Hematopoietic multipotent progenitor cell treated with erythropoietin and hydrocortisone succinate and interleukin-3 and kit ligand, for 4 days (in vitro differentiated cells): Measurements from ENCODE around the gene C19orf85.
"Not testable (repeated sequence)": the region's sequence is repeated elsewhere in the genome, so short reads cannot be mapped to it uniquely, and the experiment has no call there.

Experiments used
- DNase-seq: peaks from one replicate; pipeline ENCODE4 v3.0.0-alpha.2; 2015

C19orf85 gene

DNA sequence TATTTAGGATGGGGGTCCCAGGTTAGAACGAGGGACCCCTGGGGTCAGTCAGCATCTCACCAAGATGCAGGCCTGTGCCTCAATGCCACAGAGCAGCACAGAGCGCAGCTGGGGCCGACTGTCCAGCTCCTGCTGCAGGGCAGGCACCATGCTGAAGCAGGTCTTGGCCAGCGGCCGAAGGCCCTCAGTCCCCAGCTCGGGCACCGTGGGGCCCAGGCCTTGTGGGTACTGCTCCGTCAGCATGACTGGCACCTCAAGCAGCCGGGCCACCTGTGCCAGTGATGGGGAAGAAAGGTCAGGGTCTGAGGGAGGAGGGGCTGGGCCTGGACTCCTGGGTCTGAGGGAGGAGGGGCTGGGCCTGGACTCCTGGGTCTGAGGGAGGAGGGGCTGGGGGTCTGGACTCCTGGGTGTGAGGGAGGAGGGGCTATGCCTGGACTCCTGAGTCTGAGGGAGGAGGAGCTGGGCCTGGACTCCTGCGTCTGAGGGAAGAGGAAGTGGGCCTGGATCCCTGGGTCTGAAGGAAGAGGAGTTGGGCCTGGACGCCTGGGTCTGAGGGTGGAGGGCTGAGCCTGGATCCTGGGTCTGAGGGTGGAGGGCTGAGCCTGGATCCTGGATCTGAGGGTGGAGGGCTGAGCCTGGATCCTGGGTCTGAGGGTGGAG is 8.8 kb downstream of the C19orf85 start:
- no peak for DNase-seq

DNA sequence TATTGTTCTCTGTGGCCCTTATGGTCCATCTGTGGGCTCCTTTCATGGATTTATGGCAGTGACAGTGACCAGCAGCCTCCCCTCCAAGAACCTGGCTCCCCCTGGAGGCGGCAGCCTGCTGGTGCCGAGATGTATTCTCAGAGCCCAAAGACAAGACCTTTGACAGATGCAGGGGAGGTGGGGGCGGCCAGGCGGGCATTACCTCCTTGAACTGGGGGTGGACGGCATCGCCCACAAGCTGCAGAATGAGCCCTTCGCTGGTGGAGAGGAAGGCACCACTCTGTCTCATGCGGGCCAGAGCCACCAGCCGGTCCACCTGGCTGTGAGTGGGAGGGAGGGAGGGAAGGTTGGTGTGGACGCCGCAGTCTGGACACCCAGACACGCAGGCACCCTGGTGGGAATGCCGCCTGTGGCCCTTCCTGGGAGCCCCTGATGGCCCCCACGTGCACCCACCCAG is 9.7 kb downstream of the C19orf85 start:
- peak; percentile 84 for DNase-seq

DNA sequence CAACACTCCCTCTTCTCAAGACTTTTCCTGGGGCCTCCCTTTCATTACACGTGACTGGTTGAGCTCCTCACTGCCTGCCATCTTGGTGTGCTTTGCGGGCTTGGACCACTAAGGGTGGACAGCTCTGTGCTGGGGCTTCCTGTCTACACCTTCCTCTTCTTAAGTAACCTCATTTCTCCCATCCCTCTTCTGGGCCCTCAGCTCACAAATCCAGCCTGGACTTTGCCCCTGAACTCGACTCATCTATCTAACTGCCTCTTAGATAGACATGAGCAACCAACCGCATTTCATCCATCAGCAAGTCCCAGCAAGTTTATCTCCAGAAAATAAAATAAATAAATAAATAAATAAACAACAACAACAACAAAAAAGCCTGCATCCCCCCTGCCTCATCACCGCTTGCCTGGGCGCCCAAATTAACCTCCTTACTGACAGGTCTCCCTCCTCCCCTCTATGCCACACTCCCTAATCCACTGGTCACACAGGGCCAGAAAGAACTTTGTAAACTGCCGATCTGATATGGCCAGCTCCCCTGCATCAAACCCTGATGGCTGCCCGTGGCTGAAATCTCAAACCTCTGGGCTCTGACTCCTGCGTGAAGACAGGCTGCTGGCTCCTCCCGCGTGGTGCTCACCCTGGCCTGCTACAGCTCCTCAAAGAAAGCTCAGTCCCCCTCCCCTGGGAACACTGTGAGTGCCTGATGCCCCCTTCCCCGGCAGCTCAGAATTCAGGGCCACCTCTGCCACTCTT is 10.9 kb downstream of the C19orf85 start:
- DNase-seq, result no peak

DNA sequence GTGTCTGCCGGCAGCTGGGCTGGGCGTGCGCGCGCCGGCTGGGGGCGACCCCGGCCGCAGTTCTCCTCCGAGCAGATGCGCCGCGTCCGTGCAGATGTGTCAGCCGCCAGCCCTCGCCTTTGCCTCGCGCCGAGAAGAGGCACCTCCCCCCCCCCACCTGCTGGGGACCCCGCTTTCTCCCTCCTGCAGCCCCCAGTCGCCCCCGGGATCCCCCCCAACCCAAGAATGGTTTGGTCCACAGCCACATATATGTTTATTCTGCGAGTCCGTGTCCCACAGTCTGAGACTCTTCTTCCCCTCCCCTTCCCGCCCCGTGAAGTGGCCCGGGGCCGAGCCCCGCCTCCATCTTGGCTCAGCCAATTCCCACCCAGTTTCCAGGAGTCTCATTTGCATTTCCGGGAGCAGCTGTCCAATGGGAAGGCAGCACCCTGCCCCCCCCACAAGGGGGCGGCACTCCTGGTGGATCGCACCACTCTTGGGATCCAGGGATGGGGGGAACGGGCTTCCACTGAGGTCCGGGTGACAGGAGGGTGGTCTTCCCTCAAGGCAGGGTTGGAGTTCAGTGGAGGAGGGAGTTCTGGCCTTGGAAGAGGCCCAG is 11.7 kb downstream of the C19orf85 start:
- DNase-seq, result peak; percentile 96

DNA sequence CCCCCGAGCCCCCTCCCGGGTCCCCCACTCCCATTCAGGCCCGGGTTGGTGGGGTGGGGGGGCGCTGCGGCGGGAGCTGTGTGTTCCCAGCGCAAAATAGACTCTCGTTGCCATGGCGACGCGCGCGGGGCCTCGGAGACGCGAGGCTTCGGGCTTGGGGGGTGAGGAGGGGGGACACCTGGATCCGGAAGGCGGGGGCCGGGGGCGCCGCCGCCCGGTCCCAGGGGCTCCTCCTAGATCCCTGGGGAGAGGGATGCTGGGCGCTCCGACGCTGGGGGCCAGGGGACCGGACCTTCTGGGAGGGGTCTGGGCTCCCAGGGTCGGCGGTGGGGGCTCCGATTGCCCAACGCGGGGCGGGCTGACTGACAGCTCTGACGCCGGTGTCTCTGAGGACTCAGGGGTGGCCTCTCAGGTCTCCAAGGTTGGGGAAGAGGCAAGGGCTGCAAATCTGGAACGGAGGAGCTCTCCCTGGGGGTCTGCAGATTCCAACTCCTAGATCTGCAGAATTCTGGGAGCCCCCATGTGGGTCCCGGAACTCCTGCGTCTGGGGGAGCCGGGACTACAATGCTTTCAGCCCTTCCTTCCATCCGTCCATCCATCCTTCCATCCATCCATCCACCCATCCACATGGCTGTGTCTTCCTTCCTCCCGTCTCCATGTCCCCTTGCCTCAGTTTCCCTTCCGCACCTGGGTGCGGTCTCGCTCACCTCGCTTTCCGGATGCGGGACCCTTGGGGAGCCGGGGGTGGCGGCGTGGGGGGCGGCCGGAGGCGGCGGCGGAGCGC is 12.4 kb downstream of the C19orf85 start:
- DNase-seq, result peak; percentile 34

DNA sequence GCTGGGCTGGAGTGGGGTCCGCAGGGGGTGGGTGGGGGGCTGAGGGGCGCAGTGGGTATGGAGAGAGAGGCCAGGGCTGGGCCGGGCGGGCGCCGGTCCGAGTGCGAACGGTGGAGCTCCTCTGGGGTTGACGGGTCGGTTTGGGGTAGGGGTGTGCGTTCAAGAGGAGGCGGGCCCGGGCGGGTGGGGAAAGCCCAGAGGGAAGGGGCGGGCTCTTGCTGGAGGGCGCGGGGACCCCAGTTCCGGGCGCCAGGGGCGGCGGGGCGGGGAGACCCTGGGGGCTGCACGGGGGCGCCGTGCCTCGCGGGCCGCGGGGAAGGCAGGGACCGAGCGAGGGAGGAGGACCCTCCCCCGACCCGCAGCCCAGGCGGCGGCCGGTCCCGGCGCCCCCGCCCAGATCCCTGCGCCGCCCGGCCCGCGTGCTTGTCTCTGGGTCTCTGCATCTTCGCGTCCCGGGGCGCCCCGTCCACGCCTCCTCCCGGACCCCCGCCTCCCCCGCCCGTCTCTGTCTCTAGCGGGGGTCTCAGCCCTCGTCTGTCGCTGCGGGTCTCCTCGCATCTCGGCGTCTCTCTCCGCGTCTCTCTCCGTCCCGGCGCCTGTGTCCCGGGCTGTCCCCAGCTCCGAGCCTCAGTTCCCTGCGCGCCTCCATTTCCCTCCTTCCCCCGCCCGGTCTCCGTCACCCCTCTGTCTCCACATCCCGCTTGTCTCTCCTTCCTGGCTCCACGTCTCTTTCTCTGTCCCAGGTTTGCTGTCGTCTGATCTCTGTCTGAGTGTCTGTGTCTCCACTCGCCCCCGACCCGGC is 13.2 kb downstream of the C19orf85 start:
- peak; percentile 32 for DNase-seq

DNA sequence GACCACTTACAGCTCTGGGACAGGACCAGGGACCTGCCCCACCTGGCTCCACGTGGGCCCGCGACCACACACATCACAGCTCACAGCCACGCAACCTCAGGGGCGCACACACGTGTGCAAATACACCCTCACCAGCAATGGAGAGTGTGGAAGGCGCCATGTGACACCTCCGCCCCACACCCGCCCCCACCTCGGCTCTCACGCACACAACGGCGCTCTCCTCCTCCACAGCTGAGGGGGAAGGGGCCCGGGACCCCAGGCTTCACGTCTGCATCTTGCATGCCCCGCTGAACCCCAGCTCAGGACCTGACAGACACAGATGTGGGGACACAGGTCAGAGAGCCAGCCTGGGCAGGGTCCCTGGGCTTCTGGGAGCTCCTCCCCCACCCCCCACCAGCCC is 15.1 kb downstream of the C19orf85 start:
- DNase-seq, result no peak

DNA sequence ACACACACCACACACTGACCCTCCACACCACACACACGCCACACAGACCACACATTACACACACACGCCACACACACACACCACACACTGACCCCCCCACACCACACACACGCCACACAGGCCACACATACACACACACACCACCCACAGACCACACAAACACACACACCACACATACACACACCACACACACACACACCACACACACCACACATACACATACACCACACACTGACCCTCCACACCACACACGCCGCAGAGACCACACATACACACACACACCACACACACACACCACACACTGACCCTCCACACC is 16.4 kb downstream of the C19orf85 start:
- not testable (repeated sequence) for DNase-seq

DNA sequence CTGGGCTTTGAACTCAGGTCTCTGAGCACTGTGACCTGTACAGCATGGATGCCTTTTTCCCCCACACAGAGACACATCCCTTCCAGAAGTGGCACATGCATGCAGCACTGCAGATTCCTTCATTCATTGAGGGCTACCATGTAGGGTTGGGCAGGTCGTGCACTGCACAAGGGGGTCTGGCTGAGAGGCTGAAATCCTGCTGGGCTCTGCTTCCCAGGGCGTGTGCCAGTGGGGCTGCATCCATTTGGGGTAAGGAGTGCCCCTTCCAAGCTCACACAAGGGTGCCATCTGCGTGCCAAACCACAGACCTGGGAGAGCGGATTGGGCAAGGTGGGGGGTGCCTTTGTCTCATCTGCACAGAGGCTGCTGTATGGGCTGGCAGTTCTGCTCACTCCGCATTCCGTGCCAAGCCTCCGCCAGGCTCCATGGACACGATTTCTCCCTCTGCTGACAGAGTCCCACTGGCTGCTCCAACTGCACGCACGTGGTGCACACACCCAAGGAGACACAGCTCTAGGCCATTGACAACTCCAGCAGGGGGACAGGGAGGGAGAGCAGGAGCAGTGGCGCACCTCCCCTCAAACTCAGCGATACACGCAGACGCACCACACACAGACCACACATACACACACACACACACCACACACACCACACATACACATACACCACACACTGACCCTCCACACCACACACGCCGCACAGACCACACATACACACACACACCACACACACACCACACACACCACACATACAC is 17.0 kb downstream of the C19orf85 start:
- peak; percentile 83 for DNase-seq

DNA sequence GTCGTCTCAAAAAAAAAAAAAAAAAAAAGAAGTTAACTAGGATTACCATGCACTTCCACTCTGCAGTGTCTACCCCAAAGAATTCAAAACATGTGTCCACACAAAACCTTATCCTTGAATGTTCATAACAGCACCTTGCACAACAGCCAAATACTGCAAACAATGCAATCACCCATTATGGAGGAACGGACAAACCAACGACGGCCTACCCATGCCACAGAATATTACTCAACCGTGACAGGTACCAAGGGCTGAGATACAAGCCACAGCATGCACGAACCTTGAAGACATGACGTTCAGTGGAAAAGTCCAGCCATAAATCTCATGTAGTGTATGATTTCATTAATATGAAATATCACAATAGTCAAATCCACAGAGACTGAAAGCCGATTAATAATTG is 18.5 kb downstream of the C19orf85 start:
- DNase-seq, result no peak

DNA sequence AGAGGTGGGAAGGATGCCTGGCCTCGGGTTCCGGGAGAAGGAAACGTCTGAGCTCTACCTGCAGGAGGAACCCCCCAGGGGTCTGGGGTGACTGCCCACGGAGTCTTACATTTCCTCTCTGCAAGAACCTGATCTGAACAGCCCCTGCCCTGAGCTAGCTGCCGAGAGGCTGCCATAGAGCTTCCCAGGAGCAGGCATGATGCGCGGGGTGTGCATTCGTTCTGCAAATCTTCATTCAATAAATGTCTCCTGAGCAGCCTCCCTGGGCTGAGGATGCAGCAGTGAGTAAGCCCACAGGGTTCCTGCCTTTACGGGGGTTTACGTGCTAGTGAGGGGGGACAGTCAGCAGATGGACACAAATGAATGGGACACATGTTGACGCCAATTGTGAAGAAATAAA is 19.9 kb downstream of the C19orf85 start:
- DNase-seq, result no peak

DNA sequence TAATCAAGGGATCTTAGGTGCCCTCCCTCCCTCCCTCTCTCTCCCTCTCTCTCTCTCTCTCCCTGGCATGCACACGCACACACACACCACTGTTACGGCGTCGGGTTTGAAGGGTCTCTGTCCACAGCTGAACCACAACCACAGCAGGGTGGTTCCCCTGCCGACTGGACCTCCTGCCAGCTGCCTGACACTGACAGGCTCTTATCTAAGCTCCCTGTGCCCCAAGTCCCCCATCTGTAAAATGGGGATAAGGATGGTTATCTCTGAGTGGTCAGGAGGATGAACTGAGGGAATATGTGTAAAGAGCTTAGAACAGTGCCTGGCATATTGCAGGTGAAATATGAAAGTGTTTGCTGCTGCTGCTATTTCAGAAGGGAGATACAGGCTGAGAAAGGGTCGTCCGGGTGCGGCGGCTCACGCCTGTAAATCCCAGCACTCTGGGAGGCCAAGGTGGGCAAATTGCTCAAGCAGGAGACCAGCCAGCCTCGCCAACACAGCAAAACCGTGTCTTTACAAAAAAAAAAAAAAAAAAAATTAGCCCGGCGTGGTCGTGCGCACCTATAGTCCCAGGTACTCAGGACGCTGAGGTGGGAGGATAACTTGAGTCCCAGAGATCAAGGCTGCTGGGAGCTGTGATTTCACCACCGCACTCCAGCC is 20.6 kb downstream of the C19orf85 start:
- DNase-seq, result peak; percentile 96

DNA sequence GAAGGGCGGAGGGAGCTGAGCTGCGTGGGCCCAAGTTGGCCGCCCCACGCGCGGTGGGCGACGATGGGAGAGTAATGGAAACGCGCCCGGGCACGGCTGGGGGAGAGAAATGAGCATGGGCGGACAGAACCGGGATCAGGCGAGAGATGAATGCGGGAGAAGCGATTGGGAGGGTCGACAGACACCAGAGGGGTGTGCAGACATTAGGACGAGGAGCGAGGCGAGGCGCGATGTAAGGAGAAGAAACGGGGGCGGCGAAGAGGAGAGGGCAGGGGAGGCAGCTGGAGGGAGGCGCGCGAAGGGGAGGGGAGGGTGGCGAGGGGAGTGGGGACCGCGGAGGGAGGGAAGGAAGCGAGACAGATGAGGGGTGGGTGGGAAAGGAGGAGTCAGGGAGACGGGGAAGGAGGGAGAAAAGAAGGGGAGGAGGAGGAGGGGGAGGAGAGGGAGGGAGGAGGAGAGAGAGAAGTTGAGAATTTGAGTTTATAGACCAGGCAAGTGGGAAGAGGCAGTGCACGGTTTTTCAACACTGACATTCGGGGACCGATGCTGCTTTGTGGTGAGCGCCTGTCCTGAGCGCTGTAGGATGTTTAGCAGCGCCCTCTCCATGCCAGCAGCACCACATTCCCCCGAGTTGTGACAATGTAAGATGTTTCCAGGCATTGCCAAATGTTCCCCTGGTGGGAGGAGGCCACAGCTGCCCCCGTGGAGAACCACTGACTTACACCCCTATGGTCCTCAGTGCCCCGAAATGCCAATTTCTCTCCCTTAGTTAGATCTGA is 21.3 kb downstream of the C19orf85 start, which contains the start of gene SHISA7:
Gene SHISA7 (minus strand): TSS at position 256 of the 779 bp plus-strand sequence. CDS start 437 bp downstream, outside the sequence.
- DNase-seq, result peak; percentile 82

DNA sequence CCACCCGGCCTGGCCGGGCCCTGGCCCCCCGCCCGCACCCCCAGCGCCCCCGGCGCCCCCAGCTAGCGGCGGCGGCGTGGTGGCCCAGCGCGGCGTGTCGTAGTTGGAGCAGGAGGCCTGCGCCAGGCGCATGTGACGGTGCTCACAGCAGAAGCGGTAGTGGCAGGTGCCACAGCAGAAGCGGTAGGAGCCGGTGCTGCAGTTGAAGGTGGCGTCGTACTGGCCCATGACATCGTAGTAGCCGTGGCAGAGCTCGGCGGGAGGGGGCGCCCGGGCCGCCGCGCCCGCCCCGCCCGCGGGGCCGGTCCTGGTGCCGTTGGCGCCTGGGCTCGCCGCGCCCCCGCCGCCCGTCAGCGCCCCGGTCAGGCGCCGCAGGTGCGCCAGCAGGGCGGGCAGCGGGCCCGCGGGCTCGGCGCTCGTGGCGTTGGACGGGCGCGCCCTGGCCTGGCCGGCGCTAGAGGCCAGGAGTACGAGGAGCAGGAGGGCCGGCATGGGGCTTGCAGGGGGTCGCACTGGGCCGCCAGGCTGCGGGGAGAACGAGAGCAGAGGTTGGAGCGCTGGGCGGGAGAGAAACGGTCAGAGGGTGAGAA is 22.1 kb downstream of the C19orf85 start:
- DNase-seq, result peak; percentile 46

DNA sequence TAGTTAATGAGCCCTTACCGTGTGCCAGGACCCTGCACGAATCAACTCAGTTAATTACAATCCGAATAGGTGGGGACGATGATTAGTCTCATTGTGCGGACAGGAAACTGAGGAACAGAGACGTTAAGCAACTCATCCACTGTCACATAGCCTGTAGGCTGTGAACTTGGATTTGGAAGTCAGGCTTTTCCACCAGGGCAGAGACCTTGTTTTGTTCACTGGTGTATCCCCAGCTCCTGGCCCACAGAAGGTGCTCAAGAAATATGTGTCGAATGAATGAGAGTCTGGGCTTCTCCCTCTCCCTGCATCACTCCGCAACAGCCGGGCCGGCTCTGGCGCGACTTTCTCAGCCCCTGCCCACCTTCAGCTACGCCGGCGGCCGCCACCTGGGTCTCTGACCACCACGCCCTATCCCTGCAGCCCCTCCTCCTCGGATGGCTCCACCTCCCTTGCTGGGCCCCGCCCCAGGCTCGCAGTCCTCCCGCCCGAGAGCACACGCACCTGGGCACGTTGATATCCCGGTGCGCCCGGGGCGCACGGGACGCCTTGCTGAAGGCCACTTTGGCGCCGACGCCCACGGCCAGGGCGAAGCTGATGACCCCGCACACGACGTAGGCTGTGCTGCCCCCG is 22.7 kb downstream of the C19orf85 start:
- DNase-seq, result peak; percentile 56

DNA sequence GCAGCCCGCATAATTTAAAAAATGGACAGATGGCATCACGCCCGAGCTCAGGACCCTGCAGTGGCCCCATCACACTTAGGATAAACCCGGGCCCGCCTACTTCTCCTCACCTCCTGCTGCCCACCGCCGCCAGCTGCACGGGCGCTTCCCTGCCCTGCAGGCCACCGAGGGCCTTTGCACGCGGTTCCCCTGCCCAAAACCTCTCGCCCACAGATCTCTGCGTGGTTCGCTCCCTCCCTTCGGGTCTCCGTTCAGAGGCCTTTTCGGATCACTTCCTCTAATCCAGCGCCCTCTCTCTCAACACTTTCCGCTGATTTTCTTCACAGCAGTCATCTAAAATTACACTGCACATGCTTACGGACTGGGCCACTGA is 23.2 kb downstream of the C19orf85 start:
- DNase-seq, result peak; percentile 67

DNA sequence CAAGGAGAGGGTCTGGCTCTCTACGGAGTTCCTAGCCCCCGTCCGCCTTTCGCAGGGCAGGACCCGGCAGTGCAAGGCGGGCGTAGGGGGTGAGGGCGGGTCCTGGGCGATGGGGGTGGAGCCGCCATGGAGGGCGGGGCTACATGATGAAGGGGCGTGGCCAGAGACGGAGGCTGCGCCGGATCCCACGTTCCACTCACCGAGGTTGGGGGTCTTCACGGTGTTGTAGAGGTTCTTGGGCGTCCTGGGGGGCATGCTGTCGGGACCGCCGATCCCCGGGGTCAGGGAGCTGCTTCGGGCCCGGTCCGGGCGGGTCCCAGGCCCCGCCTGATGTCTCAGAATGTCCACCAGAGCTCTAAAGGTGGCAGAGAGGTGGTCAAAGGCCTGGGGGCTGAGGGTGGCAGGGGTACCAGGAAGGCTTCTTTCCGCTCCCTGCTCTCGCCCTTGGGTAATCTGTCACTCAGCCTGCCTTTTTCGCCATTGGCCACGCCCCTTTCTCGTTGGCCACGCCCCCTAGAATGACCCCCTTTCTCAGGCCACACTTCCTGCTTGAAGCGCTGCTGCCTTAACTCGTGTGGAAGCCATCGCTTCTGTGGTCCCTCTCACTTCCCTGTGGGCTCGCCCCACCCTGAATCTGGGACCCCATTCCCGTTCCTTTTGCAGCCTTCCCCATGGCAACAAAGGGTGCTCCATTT is 24.0 kb downstream of the C19orf85 start:
- DNase-seq, result peak; percentile 64

DNA sequence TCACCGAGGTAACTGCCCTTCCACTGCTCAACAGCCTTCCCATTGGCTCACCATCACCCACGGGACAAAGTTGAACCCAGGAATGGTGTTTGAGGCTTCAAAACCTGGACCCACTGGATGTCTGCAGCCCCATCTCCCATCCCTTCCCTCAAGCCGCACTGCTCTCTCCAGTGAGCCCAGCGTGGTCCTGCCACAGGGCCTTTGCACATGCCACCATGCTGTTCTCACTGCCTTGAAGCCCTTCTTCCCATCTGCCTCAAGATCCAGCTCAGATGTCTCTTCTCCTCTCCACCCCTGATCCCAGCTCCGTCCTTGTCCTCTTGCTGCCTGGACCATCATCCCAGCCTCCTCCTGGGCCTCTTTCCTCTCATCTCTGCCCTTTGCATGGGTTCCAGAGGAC is 25.5 kb downstream of the C19orf85 start:
- DNase-seq, result no peak

DNA sequence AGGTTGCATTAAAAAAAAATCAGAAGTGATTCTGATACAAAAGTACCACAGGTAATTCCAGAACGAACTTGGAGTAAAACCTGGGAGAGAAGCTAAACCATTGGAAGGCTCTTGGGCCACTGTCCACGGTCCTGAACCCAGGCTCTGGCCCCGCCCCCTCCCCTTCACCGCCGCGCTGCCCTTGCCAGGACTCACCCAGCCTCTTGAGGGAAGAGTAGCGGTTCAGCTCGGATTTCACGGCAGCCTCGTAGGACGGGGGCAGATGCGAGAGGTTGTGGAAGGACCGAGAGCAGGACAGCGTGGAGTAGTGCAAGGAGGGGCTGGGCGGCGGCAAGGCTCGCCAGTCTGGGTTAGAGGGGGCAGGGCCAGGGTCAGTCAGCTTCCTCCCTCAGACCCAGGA is 27.1 kb downstream of the C19orf85 start:
- peak; percentile 88 for DNase-seq
